Measurements from ENCODE around the gene DIAPH2.

DNA sequence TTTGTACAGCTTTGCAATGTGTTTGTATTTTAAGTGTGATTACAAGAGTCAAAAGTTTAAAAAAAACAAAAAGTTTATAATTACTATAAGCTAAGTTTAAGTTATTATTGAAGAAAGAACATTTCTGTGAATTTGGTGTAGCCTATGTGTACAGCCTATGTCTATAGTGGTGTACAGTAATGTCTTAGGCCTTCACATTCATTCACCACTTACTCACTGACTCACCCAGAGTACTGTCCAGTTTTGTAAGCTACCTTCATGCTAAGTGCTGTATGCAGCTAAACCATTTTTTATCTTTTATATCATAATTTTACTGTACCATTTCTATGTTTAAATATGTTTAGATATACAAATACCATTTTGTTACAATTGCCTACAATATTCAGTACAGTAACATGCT, 381.3 kb downstream of the DIAPH2 start:
- TF ChIP-seq, protein P1, sequence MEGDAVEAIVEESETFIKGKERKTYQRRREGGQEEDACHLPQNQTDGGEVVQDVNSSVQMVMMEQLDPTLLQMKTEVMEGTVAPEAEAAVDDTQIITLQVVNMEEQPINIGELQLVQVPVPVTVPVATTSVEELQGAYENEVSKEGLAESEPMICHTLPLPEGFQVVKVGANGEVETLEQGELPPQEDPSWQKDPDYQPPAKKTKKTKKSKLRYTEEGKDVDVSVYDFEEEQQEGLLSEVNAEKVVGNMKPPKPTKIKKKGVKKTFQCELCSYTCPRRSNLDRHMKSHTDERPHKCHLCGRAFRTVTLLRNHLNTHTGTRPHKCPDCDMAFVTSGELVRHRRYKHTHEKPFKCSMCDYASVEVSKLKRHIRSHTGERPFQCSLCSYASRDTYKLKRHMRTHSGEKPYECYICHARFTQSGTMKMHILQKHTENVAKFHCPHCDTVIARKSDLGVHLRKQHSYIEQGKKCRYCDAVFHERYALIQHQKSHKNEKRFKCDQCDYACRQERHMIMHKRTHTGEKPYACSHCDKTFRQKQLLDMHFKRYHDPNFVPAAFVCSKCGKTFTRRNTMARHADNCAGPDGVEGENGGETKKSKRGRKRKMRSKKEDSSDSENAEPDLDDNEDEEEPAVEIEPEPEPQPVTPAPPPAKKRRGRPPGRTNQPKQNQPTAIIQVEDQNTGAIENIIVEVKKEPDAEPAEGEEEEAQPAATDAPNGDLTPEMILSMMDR (conservative IDR thresholded peaks at IDR 0.05 in 1 of 2, IDR thresholded peaks at IDR 0.05 in 1 of 2; ENCODE audit: low read depth in 1 of 2, low read length in 2 of 2): no peak
- no peak for TF ChIP-seq EZH2 (IDR thresholded peaks at IDR 0.05; ENCODE audit: low read length, missing control alignments)

Measured in fibroblast of lung (primary cell).